WERI-Rb-1 (cell line): ENCODE results near the gene EMILIN3.

Experiments
- DNase-seq: peaks from one replicate; pipeline ENCODE4 v3.0.0-alpha.2; 2020
- H3K27ac ChIP-seq: fragments of 250-450 bp; sonication (Bioruptor Pico); 2 replicates; pipeline ENCODE4 v1.5.1; 2020; ENCODE audit warnings: mild to moderate bottlenecking, moderate library complexity
- H3K27me3 ChIP-seq: fragments of 250-450 bp; sonication (Bioruptor Pico); 2 replicates; pipeline ENCODE4 v1.5.1; 2021; ENCODE audit warnings: mild to moderate bottlenecking, low read depth, moderate library complexity; ENCODE audit not compliant: insufficient read depth, severe bottlenecking
- H3K36me3 ChIP-seq: fragments of 250-450 bp; sonication (Bioruptor Pico); 2 replicates; pipeline ENCODE4 v1.5.1; 2020; ENCODE audit warnings: mild to moderate bottlenecking, moderate library complexity
- H3K4me3 ChIP-seq: 2 replicates; pipeline ENCODE4 v1.5.1; 2011; ENCODE audit warnings: low read depth, mild to moderate bottlenecking, control low read depth, low read length
- H3K9me3 ChIP-seq: fragments of 250-450 bp; sonication (Bioruptor Pico); 2 replicates; pipeline ENCODE4 v1.5.1; 2021; ENCODE audit warnings: mild to moderate bottlenecking, moderate library complexity; ENCODE audit not compliant: severe bottlenecking
- TF ChIP-seq, protein P1 (sequence below): IDR thresholded peaks from 2 replicates; pipeline ENCODE4 v1.5.1; 2011; ENCODE audit warnings: low read depth, mild to moderate bottlenecking, control low read depth, inconsistent platforms, low read length

EMILIN3 gene, protein sequence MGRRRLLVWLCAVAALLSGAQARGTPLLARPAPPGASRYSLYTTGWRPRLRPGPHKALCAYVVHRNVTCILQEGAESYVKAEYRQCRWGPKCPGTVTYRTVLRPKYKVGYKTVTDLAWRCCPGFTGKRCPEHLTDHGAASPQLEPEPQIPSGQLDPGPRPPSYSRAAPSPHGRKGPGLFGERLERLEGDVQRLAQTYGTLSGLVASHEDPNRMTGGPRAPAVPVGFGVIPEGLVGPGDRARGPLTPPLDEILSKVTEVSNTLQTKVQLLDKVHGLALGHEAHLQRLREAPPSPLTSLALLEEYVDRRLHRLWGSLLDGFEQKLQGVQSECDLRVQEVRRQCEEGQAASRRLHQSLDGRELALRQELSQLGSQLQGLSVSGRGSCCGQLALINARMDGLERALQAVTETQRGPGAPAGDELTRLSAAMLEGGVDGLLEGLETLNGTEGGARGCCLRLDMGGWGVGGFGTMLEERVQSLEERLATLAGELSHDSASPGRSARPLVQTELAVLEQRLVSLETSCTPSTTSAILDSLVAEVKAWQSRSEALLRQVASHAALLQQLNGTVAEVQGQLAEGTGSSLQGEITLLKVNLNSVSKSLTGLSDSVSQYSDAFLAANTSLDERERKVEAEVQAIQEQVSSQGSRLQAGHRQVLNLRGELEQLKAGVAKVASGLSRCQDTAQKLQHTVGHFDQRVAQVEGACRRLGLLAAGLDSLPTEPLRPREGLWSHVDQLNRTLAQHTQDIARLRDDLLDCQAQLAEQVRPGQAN

DNA sequence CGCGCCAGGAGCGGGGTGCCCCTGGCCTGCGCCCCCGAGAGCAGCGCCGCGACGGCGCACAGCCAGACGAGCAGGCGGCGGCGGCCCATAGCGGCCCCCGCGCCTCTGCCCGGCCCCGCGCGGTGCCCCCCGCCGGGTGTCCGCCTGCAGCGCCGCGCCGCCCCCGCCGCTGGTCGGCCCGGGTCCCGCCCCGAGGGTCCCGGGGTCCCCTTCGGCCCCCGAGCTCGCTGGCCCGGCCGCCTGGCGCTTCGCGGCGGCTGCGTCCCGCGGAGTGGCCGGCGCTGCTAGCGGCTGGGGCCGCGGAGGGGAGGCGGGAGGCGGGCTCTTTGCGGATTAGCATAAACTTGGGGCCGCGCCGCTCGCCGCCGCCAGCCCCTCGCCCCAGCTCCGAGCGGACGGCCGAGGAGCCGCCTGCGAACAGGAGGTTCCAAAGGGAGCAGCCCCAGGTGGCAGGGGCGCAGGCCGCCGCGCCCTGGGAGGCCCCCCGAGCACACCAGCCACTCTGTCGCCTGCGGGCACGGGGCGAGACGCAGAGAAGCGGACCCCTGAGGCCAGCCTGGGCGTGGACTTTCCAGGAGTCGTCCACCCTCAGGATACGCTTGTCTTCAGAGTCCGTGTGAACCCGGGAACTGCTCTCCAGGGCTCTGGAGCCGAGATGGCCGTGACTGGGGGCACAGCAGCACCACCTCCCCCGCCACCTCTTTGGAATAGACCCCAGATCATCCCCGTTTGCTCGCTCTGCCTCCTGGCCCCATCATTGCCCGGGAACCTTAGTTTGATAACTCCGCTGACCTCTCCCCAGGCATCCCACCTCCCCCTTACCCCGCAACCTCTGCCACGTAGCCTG, at the start of gene EMILIN3:
Gene EMILIN3, minus strand, starts transcription at position 273 of the 847 bp plus-strand sequence. Its CDS starts 184 bp downstream, at position 89.
- peak within 1 kb of the TSS; percentile 57 for H3K4me3 ChIP-seq
- peak within 1 kb of the TSS; percentile 66 for H3K27ac ChIP-seq
- TF ChIP-seq, protein P1, sequence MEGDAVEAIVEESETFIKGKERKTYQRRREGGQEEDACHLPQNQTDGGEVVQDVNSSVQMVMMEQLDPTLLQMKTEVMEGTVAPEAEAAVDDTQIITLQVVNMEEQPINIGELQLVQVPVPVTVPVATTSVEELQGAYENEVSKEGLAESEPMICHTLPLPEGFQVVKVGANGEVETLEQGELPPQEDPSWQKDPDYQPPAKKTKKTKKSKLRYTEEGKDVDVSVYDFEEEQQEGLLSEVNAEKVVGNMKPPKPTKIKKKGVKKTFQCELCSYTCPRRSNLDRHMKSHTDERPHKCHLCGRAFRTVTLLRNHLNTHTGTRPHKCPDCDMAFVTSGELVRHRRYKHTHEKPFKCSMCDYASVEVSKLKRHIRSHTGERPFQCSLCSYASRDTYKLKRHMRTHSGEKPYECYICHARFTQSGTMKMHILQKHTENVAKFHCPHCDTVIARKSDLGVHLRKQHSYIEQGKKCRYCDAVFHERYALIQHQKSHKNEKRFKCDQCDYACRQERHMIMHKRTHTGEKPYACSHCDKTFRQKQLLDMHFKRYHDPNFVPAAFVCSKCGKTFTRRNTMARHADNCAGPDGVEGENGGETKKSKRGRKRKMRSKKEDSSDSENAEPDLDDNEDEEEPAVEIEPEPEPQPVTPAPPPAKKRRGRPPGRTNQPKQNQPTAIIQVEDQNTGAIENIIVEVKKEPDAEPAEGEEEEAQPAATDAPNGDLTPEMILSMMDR = no peak
- peaks cover 22% of the 10 kb centered on the region for H3K36me3 ChIP-seq
- no peaks in the 10 kb centered on the region for H3K9me3 ChIP-seq
- no peaks in the 10 kb centered on the region for H3K27me3 ChIP-seq
- peak; percentile 66 for DNase-seq

DNA sequence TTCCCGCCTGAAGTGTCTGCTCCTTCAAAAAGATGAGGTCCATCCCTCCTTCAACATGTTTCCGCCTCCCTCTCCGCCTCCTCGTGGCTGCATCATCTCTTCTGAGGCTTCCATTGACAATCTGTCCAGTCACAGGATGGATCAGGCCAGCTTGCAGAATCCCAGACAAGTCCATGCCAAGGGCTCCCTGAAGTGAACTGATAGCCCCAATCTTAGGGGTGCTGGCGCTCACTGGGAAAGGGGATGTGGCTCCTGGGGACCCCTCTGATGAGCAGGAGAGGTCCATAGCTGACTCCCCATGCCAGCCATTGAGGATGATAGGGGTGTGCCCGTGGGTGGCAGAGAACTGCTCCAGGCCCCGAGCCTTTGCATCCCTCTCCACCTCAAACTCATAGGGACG, 48.6 kb upstream of the EMILIN3 start:
- H3K27me3 ChIP-seq = no peaks in the 10 kb centered on the region
- TF ChIP-seq, protein P1 = no peak
- no peak for DNase-seq
- no peak overlapping the region for H3K4me3 ChIP-seq
- no peak overlapping the region for H3K27ac ChIP-seq
- H3K9me3 ChIP-seq = no peaks in the 10 kb centered on the region
- peaks cover 90% of the 10 kb centered on the region for H3K36me3 ChIP-seq

DNA sequence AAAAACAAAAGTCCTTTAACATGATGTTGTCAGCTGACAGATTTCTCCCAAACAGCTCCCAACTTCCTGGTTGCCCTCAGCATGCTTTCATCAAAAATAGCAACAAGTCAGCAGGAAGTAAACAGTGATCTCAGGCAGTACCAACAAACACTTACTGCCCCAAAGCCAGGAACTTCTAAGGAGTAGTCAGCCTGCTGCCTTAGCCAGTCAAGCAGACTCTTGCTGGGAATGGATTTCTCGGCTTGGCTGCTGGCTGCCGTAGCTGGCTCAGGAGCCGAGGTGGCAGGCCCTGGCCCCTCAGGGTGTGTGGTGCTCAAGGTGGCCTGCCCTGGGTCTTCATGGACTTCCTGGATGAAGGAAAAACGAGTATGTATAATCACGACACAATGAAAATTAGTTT, 46.6 kb upstream of the EMILIN3 start:
- Histone ChIP-seq H3K27me3 (no peaks in the 10 kb centered on the region), H3K9me3 (no peaks in the 10 kb centered on the region), H3K27ac (no peak overlapping the region), H3K36me3 (peaks cover 96% of the 10 kb centered on the region), H3K4me3 (no peak overlapping the region)
- TF ChIP-seq, protein P1 = no peak
- no peak for DNase-seq

DNA sequence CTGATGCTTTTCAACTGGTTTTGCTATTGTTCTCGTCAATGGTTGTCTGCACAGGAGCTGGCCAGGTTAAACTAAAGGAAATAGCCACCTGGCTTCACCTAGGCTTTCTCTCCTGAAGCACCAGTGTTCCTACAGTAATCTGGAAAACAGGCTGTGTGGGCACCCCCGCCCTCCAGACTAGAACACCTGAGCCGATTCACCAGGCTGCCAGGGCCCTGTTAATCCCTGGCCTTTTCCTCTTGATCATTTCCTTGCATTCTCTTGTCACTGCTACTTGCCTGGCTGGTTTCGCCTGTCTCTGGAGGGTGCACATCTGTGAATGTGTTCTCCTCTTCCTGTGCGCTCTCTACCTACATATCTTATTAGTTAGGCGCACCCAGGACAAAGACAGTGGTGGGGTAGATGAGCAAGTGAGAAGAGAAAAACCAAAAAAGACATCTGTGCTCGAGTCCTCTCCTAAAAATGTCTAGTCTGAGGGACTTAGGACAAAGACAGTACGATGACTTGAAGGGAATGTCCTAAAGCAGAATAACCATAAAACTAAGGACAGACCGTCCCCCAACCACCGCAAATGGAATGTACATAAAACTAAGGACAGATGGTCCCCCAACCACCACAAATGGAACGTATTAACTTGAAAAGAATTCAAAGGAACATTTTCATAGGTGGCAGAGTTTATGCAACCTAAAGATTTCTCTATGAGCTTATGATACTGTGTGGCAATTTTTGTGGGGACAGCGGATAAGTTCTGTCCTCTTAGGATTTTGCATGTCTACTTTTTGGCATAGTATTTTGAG, 45.9 kb upstream of the EMILIN3 start:
- Histone ChIP-seq H3K4me3 (no peak overlapping the region), H3K27me3 (no peaks in the 10 kb centered on the region), H3K36me3 (peaks cover 94% of the 10 kb centered on the region), H3K27ac (no peak overlapping the region), H3K9me3 (no peaks in the 10 kb centered on the region)
- no peak for DNase-seq
- TF ChIP-seq, protein P1 = no peak

DNA sequence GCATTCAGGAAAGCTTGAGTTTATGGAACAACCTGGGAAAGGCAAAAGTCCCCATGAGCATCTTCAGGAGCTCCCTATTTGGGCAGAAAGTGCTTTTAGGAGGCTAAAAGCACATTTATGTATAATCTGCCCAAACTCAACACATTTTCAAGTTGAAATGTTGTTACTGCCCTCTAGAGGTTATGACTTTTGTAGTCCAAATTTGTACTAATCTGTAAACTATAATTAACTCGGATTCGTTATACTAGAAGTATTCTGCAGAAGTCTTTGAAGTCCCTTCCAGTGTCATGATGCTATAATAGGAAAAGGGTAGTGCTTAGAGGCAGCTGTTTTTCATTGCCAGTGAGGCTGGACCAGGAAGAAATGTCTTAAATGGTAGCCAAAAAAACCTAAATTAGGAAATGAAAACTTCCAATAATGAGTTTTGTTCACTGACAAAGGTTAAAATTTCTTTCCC, 44.8 kb upstream of the EMILIN3 start:
- H3K9me3 ChIP-seq = no peaks in the 10 kb centered on the region
- H3K27ac ChIP-seq = no peak overlapping the region
- no peak overlapping the region for H3K4me3 ChIP-seq
- TF ChIP-seq, protein P1 = no peak
- peaks cover 93% of the 10 kb centered on the region for H3K36me3 ChIP-seq
- H3K27me3 ChIP-seq = no peaks in the 10 kb centered on the region
- DNase-seq = no peak
